Hepatocyte (in vitro differentiated cells): ENCODE results near the gene MAP3K5. TPM values are rescaled to one million over a fixed set of nuclear protein-coding genes. Genes with fewer than 3 reads are reported as not detected.

Experiments used
- DNase-seq: peaks from one replicate; pipeline ENCODE4 v3.0.0-alpha.2; 2016; ENCODE audit warnings: low spot score
- H2AFZ ChIP-seq: fragments of 200-600 bp; sonication (generic); 2 replicates; pipeline ENCODE4 v1.6.0; 2016; ENCODE audit warnings: antibody characterized with exemption, mild to moderate bottlenecking
- H3K27ac ChIP-seq: fragments of 200-600 bp; sonication (generic); 2 replicates; pipeline ENCODE4 v1.5.1; 2016; ENCODE audit warnings: mild to moderate bottlenecking
- H3K27me3 ChIP-seq: fragments of 200-600 bp; sonication (generic); 2 replicates; pipeline ENCODE4 v1.6.1; 2016
- H3K36me3 ChIP-seq: fragments of 200-600 bp; sonication (generic); replicated peaks from 2 replicates; pipeline ENCODE4 v1.5.1; 2016; ENCODE audit warnings: low read depth; ENCODE audit not compliant: insufficient read depth
- H3K4me1 ChIP-seq: fragments of 200-600 bp; sonication (generic); 2 replicates; pipeline ENCODE4 v1.5.1; 2016; ENCODE audit warnings: mild to moderate bottlenecking, moderate library complexity; ENCODE audit not compliant: insufficient read depth
- H3K4me2 ChIP-seq: fragments of 200-600 bp; sonication (generic); 2 replicates; pipeline ENCODE4 v1.6.0; 2016
- H3K4me3 ChIP-seq: fragments of 200-600 bp; sonication (generic); 2 replicates; pipeline ENCODE4 v1.5.1; 2016; ENCODE audit warnings: mild to moderate bottlenecking
- H3K79me2 ChIP-seq: fragments of 200-600 bp; sonication (generic); 2 replicates; pipeline ENCODE4 v1.6.0; 2017; ENCODE audit warnings: mild to moderate bottlenecking
- H3K9me2 ChIP-seq: fragments of 200-600 bp; sonication (generic); replicated peaks from 2 replicates; pipeline ENCODE4 v1.6.0; 2017; ENCODE audit warnings: mild to moderate bottlenecking; ENCODE audit not compliant: insufficient read depth
- H3K9me3 ChIP-seq: fragments of 200-600 bp; sonication (generic); 2 replicates; pipeline ENCODE4 v1.5.1; 2016; ENCODE audit warnings: low read depth, mild to moderate bottlenecking
- H4K20me1 ChIP-seq: fragments of 200-600 bp; sonication (generic); 2 replicates; pipeline ENCODE4 v1.6.0; 2016; ENCODE audit warnings: mild to moderate bottlenecking; ENCODE audit not compliant: insufficient read depth, poor library complexity, severe bottlenecking
- EZH2 ChIP-seq: fragments of 200-600 bp; sonication (generic); IDR thresholded peaks from 2 replicates; pipeline ENCODE4 v1.6.1; 2016; ENCODE audit warnings: antibody characterized with exemption, mild to moderate bottlenecking, borderline replicate concordance
- EZH2phosphoT487 ChIP-seq: fragments of 200-600 bp; sonication (generic); IDR thresholded peaks from one replicate; pipeline ENCODE4 v1.6.1; 2018; ENCODE audit warnings: antibody characterized with exemption, mild to moderate bottlenecking, low read depth, moderate library complexity; ENCODE audit not compliant: unreplicated experiment, severe bottlenecking
- WGBS: methylation state at CpG from one replicate; pipeline ENCODE4 v1.1.6; 2016; ENCODE audit warnings: low lambda C conversion rate; ENCODE audit errors: missing lambda C conversion rate; 5-methylcytosine and 5-hydroxymethylcytosine counted together
- polyA plus RNA-seq: library from polyadenylated mRNA; unstranded; fragments of >200 nt; fragmentation: Nextera tagmentation; extraction: Ambion mirVana; gene quantifications from 2 replicates; pipeline ENCODE4 v1.2.1, GENCODE V29; 2016
- total RNA-seq: library from RNA; depleted of rRNA; stranded (reverse); fragments of >200 nt; gene quantifications from 2 replicates; pipeline ENCODE4 v1.2.3, GENCODE V29; 2014
- TF ChIP-seq, protein P1 (sequence below): fragments of 200-600 bp; sonication (generic); IDR thresholded peaks from 2 replicates; pipeline ENCODE4 v1.5.1; 2016; ENCODE audit warnings: antibody characterized with exemption, mild to moderate bottlenecking; ENCODE audit not compliant: poor library complexity

MAP3K5 gene
- total and polyA plus RNA-seq, 2 experiments from 2014 or later, result 2.2 to 5.9 TPM

GRCh38 chr6:136604928-136605510, 187.3 kb downstream of the MAP3K5 start:
- DNase-seq, result no peak
- 64% methylated on average over 5 of the region's 5 CpGs for WGBS
- Histone ChIP-seq H3K4me2 (peak overlapping the region; percentile 26), H3K27me3 (no peaks in the 10 kb centered on the region), H3K36me3 (no peaks in the 10 kb centered on the region), H3K9me2 (no peaks in the 10 kb centered on the region), H4K20me1 (no peaks in the 10 kb centered on the region), H3K4me3 (no peak overlapping the region), H3K9me3 (no peaks in the 10 kb centered on the region), H3K27ac (peak overlapping the region; percentile 16), H2AFZ (no peak overlapping the region), H3K79me2 (no peaks in the 10 kb centered on the region), H3K4me1 (peaks cover 9% of the 10 kb centered on the region)
- TF ChIP-seq EZH2 (no peak), EZH2phosphoT487 (no peak)
- TF ChIP-seq, protein P1, sequence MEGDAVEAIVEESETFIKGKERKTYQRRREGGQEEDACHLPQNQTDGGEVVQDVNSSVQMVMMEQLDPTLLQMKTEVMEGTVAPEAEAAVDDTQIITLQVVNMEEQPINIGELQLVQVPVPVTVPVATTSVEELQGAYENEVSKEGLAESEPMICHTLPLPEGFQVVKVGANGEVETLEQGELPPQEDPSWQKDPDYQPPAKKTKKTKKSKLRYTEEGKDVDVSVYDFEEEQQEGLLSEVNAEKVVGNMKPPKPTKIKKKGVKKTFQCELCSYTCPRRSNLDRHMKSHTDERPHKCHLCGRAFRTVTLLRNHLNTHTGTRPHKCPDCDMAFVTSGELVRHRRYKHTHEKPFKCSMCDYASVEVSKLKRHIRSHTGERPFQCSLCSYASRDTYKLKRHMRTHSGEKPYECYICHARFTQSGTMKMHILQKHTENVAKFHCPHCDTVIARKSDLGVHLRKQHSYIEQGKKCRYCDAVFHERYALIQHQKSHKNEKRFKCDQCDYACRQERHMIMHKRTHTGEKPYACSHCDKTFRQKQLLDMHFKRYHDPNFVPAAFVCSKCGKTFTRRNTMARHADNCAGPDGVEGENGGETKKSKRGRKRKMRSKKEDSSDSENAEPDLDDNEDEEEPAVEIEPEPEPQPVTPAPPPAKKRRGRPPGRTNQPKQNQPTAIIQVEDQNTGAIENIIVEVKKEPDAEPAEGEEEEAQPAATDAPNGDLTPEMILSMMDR, result no peak

GRCh38 chr6:136604328-136604825, 187.9 kb downstream of the MAP3K5 start:
- H3K79me2 ChIP-seq, result no peaks in the 10 kb centered on the region
- H4K20me1 ChIP-seq, result no peaks in the 10 kb centered on the region
- no peak overlapping the region for H2AFZ ChIP-seq
- H3K27ac ChIP-seq, result peak overlapping the region; percentile 16
- DNase-seq, result no peak
- no peaks in the 10 kb centered on the region for H3K36me3 ChIP-seq
- WGBS, result 71% methylated on average over 1 of the region's 1 CpG
- no peaks in the 10 kb centered on the region for H3K9me3 ChIP-seq
- no peaks in the 10 kb centered on the region for H3K9me2 ChIP-seq
- H3K4me1 ChIP-seq, result peaks cover 9% of the 10 kb centered on the region
- TF ChIP-seq, protein P1, result no peak
- TF ChIP-seq EZH2, result no peak
- no peak for TF ChIP-seq EZH2phosphoT487
- H3K4me3 ChIP-seq, result no peak overlapping the region
- H3K27me3 ChIP-seq, result no peaks in the 10 kb centered on the region
- H3K4me2 ChIP-seq, result no peak overlapping the region

DNA sequence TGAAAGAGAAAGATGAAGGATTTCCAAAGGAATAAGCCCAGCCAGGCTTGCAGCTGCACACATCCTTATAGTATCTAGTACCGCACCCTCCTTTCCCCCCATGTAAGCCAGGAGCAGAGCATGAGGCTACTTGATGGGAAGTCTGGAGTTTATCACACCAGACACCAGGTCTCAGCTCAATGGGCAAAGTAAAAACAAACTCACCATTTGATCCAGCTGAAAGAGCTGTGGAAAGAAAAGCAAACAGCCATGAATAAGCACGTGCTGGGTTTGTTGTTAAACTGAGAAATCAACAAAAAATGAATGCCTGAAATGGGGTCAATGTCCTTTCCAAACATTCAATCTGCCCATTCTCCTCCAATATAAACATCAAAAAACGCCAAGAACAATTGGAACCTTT, 191.5 kb downstream of the MAP3K5 start:
- H3K36me3 ChIP-seq, result no peaks in the 10 kb centered on the region
- 36% methylated on average over 3 of the region's 3 CpGs for WGBS
- TF ChIP-seq EZH2phosphoT487, result no peak
- TF ChIP-seq, protein P1, result no peak
- H4K20me1 ChIP-seq, result no peaks in the 10 kb centered on the region
- H3K79me2 ChIP-seq, result no peaks in the 10 kb centered on the region
- no peak overlapping the region for H3K4me3 ChIP-seq
- H3K27me3 ChIP-seq, result no peaks in the 10 kb centered on the region
- H3K9me2 ChIP-seq, result no peaks in the 10 kb centered on the region
- peaks cover 9% of the 10 kb centered on the region for H3K4me1 ChIP-seq
- peak; percentile 17 for DNase-seq
- H3K9me3 ChIP-seq, result no peaks in the 10 kb centered on the region
- H3K4me2 ChIP-seq, result no peak overlapping the region
- no peak overlapping the region for H2AFZ ChIP-seq
- no peak overlapping the region for H3K27ac ChIP-seq
